Lung (tissue), 12 donors: ENCODE results near the gene LRP1B. TPM values are rescaled to one million over a fixed set of nuclear protein-coding genes. Genes with fewer than 3 reads are reported as not detected.
A peak's percentile ranks its signal among the peaks of the same experiment; 100 is the strongest.

Source experiments
- ATAC-seq: fragments of 200-7000 bp; cut with Tn5 transposase; one replicate; pipeline ENCODE4 v1.9.1; 2020; ENCODE audit warnings: moderate number of reproducible peaks; ENCODE audit not compliant: insufficient read depth, low FRiP score
- DNase-seq, 3 donors: peaks; one replicate each; pipeline ENCODE4 v3.0.0-alpha.2; 2013 to 2017
- H3K27ac ChIP-seq, 2 donors: one replicate each; pipeline ENCODE4 v1.5.1; 2013; ENCODE audit warnings: mild to moderate bottlenecking in 2 of 2, moderate library complexity in 2 of 2, control low read depth in 1 of 2, inconsistent platforms in 1 of 2, low read depth in 1 of 2, low read length in 1 of 2
- H3K27me3 ChIP-seq, 3 donors: one replicate each; pipeline ENCODE4 v1.5.1; 2013; ENCODE audit warnings: low read length in 2 of 3; ENCODE audit not compliant: control insufficient read depth in 3 of 3, insufficient read depth in 3 of 3
- H3K36me3 ChIP-seq, 4 donors: one replicate each; pipeline ENCODE4 v1.5.1; 2013; ENCODE audit warnings: low read length in 4 of 4, mild to moderate bottlenecking in 1 of 4, moderate library complexity in 1 of 4; ENCODE audit not compliant: control insufficient read depth in 4 of 4, insufficient read depth in 4 of 4
- H3K4me1 ChIP-seq, 5 donors: one replicate each; pipeline ENCODE4 v1.5.1; 2013; ENCODE audit warnings: low read length in 5 of 5, mild to moderate bottlenecking in 2 of 5, moderate library complexity in 1 of 5; ENCODE audit not compliant: control insufficient read depth in 5 of 5, insufficient read depth in 5 of 5
- H3K4me3 ChIP-seq: one replicate; pipeline ENCODE4 v1.5.1; 2013; ENCODE audit warnings: mild to moderate bottlenecking, control low read depth, moderate library complexity
- H3K9ac ChIP-seq, 2 donors: one replicate each; pipeline ENCODE4 v1.5.1; 2013; ENCODE audit warnings: low read length in 2 of 2, control low read depth in 1 of 2; ENCODE audit not compliant: insufficient read depth in 1 of 2
- H3K9me3 ChIP-seq, 4 donors: one replicate each; pipeline ENCODE4 v1.5.1; 2013; ENCODE audit warnings: low read length in 3 of 4, mild to moderate bottlenecking in 1 of 4, moderate library complexity in 1 of 4; ENCODE audit not compliant: control insufficient read depth in 4 of 4, insufficient read depth in 3 of 4
- WGBS, 2 donors: extraction: QIAGEN DNeasy Blood & Tissue Kit; methylation state at CpG; one replicate each; pipeline ENCODE4 v1.1.7; 2013; 5-methylcytosine and 5-hydroxymethylcytosine counted together
- polyA plus RNA-seq, 2 donors: library from polyadenylated mRNA; stranded (reverse); fragments of 200-250 nt; gene quantifications; one replicate each; pipeline ENCODE4 v1.2.1, GENCODE V29; 2013
- total RNA-seq, 2 donors: library from RNA; depleted of rRNA in 1 of 2; stranded (reverse); fragments of >200 nt in 1 of 2; gene quantifications; one replicate each; pipeline ENCODE4 v1.2.1, GENCODE V29; 2014 to 2021
- TF ChIP-seq, protein P1 (sequence below): IDR thresholded peaks from 2 replicates; pipeline ENCODE4 v1.5.1; 2012; ENCODE audit warnings: mild to moderate bottlenecking; ENCODE audit errors: control extremely low read depth, extremely low read depth
- donor health status: control.
- donor health status: control.
- donor health status: Bipolar disorder and iron deficiency.
- donor health status: healthy.
- donor health status: DM: yes; HTN: yes; CAD: no.

Gene LRP1B
- total and polyA plus RNA-seq, 4 donors = 0.01 to 6.5 (median 0.16) TPM

DNA sequence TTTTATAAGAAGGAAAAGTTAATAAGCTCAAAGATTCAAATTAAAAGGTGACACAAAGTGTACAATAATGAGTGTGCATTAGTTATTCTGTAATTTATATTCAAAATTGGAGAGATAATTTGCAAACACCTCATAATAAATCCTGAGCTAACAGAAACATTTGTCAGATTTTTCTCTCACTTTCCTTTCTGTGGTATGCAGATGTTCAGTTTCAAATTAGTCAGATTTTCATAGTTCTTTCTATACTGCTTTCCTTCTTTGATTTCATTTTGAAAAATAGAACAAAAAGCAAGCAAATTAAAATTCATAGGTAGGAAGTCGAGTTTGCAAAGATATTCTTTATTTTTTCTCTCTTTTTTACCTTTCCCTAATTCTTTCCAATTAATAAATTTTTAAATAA, 1930.5 kb downstream of the LRP1B start:
- Histone ChIP-seq H3K36me3 (no peaks in the 10 kb centered on the region), H3K9me3 (peaks cover 0 to 5% (median 0%) of the 10 kb centered on the region in 4 donors), H3K27me3 (no peaks in the 10 kb centered on the region), H3K27ac (no peak overlapping the region), H3K4me3 (no peak overlapping the region), H3K9ac (no peak overlapping the region), H3K4me1 (no peaks in the 10 kb centered on the region)
- TF ChIP-seq, protein P1, sequence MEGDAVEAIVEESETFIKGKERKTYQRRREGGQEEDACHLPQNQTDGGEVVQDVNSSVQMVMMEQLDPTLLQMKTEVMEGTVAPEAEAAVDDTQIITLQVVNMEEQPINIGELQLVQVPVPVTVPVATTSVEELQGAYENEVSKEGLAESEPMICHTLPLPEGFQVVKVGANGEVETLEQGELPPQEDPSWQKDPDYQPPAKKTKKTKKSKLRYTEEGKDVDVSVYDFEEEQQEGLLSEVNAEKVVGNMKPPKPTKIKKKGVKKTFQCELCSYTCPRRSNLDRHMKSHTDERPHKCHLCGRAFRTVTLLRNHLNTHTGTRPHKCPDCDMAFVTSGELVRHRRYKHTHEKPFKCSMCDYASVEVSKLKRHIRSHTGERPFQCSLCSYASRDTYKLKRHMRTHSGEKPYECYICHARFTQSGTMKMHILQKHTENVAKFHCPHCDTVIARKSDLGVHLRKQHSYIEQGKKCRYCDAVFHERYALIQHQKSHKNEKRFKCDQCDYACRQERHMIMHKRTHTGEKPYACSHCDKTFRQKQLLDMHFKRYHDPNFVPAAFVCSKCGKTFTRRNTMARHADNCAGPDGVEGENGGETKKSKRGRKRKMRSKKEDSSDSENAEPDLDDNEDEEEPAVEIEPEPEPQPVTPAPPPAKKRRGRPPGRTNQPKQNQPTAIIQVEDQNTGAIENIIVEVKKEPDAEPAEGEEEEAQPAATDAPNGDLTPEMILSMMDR = no peak
- 38 to 46% methylated on average over 1 of the region's 1 CpG for WGBS, 2 donors
- DNase-seq (no peak), ATAC-seq (no peak)

DNA sequence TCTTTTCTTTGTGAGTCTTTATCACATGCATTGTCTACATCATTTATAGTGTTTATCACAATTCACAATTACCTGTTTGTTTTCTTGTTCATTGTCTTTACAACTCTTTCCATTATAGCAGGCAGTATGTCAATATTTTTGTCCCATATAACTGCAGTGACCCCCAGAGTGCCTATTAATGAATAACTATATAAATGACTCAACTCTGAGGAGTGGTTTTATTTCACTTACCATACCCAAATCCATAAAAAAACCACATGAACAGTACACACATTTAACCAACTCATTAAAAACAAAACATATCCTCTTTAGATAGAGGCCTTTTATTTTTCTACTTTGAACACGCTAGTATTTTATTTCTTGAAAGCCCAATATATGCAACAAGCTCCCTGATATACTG, 1931.5 kb downstream of the LRP1B start:
- DNase-seq (no peak), ATAC-seq (no peak)
- TF ChIP-seq, protein P1 = no peak
- peaks cover 0 to 5% (median 0%) of the 10 kb centered on the region in 4 donors for H3K9me3 ChIP-seq
- no peak overlapping the region for H3K27ac ChIP-seq
- H3K9ac ChIP-seq = no peak overlapping the region
- no peak overlapping the region for H3K4me3 ChIP-seq
- H3K4me1 ChIP-seq = no peaks in the 10 kb centered on the region
- no peaks in the 10 kb centered on the region for H3K27me3 ChIP-seq
- H3K36me3 ChIP-seq = no peaks in the 10 kb centered on the region
- WGBS, 2 donors = 82 to 91% methylated on average over 1 of the region's 1 CpG

DNA sequence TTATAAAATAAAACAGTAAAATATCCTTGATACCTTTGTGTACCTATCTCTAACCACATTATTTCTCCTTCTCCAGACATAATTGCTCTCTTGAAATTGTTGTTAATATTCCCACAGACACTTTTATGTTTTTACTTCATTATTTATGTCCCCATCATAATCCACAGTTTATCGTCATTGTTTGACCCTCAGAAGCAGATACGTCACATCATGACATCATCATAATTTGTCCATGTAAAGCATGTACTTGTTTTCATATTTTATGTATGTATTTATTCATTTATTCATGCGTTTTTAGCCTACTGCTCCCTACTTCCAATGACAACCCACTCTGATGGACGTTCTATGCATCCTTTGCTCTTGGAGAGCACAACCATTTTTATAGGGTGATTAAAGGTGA, 1943.7 kb downstream of the LRP1B start:
- no peak overlapping the region for H3K4me3 ChIP-seq
- H3K9me3 ChIP-seq = no peaks in the 10 kb centered on the region
- no peaks in the 10 kb centered on the region for H3K27me3 ChIP-seq
- H3K27ac ChIP-seq = no peak overlapping the region
- 80 to 83% methylated on average over 4 of the region's 4 CpGs for WGBS, 2 donors
- ATAC-seq (no peak), DNase-seq (no peak)
- H3K4me1 ChIP-seq = no peaks in the 10 kb centered on the region
- H3K9ac ChIP-seq = no peak overlapping the region
- TF ChIP-seq, protein P1 = no peak
- no peaks in the 10 kb centered on the region for H3K36me3 ChIP-seq

DNA sequence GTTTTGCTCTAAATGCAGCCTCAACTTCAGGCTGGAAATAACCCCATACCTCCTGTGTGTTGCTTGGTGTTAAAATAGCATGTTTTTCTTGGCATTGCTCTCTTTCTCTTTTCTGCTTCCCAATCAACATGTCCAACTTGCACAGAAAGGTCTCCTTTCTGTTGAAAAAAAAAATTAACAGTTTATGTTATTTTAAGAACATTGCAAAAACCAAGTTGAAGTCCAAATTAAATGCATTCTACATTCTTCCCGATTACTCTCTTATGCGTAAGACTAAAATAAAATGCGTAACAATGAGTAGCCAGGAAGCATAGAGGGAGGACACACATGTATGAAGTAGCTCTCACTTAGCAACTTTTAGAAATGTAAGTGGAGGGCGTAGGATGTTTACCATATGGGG, 1944.5 kb downstream of the LRP1B start:
- Histone ChIP-seq H3K4me3 (no peak overlapping the region), H3K27me3 (no peaks in the 10 kb centered on the region), H3K36me3 (no peaks in the 10 kb centered on the region), H3K9me3 (no peaks in the 10 kb centered on the region), H3K27ac (no peak overlapping the region), H3K9ac (no peak overlapping the region), H3K4me1 (no peaks in the 10 kb centered on the region)
- 74 to 79% methylated on average over 4 of the region's 4 CpGs for WGBS, 2 donors
- TF ChIP-seq, protein P1 = no peak
- no peak for ATAC-seq
- DNase-seq = peak in 1 of 3 donors; percentile 4
